Measurements from ENCODE around the gene PHOX2A.

- TF ChIP-seq, protein P1, sequence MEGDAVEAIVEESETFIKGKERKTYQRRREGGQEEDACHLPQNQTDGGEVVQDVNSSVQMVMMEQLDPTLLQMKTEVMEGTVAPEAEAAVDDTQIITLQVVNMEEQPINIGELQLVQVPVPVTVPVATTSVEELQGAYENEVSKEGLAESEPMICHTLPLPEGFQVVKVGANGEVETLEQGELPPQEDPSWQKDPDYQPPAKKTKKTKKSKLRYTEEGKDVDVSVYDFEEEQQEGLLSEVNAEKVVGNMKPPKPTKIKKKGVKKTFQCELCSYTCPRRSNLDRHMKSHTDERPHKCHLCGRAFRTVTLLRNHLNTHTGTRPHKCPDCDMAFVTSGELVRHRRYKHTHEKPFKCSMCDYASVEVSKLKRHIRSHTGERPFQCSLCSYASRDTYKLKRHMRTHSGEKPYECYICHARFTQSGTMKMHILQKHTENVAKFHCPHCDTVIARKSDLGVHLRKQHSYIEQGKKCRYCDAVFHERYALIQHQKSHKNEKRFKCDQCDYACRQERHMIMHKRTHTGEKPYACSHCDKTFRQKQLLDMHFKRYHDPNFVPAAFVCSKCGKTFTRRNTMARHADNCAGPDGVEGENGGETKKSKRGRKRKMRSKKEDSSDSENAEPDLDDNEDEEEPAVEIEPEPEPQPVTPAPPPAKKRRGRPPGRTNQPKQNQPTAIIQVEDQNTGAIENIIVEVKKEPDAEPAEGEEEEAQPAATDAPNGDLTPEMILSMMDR (conservative IDR thresholded peaks at IDR 0.05 in 1 of 2, IDR thresholded peaks at IDR 0.05 in 1 of 2; ENCODE audit: low read depth in 1 of 2, low read length in 2 of 2): no peak
- TF ChIP-seq EZH2 (IDR thresholded peaks at IDR 0.05; ENCODE audit: low read length, missing control alignments): no peak
Observed at GRCh38 chr11:72222106-72222891, 21.7 kb downstream of the PHOX2A start.
